ENCODE measurements around the gene RNU6-7.

GRCh38 chr14:32166029-32166428 is 35.8 kb upstream of the RNU6-7 start:
- TF ChIP-seq CTCF (IDR thresholded peaks at IDR 0.05) = no peak
- no peak for TF ChIP-seq POLR2AphosphoS5 (IDR thresholded peaks at IDR 0.05)
- no peak for TF ChIP-seq POLR2A (IDR thresholded peaks at IDR 0.05; ENCODE audit: low read depth)
- TF ChIP-seq EP300 (IDR thresholded peaks at IDR 0.05) = no peak
